ENCODE data around the gene EFNA3. TPM values are rescaled to one million over a fixed set of nuclear protein-coding genes. Genes with fewer than 3 reads are reported as not detected.

The EFNA3 gene
- total RNA-seq, 1 experiment from 2014 or later, result 12.5 TPM

GRCh38 chr1:155091071-155092051 is 12.7 kb downstream of the EFNA3 start (continued):
- no peak for TF ChIP-seq ATF6 (CRISPR knock-in tag; IDR thresholded peaks at IDR 0.05)
- no peak for TF ChIP-seq ATF1 (CRISPR knock-in tag; IDR thresholded peaks at IDR 0.05)
- no peak for TF ChIP-seq ATF2 (CRISPR knock-in tag; IDR thresholded peaks at IDR 0.05; ENCODE audit: borderline replicate concordance, low read depth)
- no peak for TF ChIP-seq E2F1 (CRISPR knock-in tag; IDR thresholded peaks at IDR 0.05)
- no peak for TF ChIP-seq NFYB (CRISPR knock-in tag; conservative IDR thresholded peaks at IDR 0.05; ENCODE audit: low read depth)
- TF ChIP-seq PRRX2 (CRISPR knock-in tag; IDR thresholded peaks at IDR 0.05), result no peak
- no peak for TF ChIP-seq ZNF232 (CRISPR knock-in tag; IDR thresholded peaks at IDR 0.05)
- no peak for TF ChIP-seq ZMAT4 (CRISPR knock-in tag; IDR thresholded peaks at IDR 0.05)
- no peak for TF ChIP-seq SMAD4 (CRISPR knock-in tag; IDR thresholded peaks at IDR 0.05)
- no peak for TF ChIP-seq PREB (CRISPR knock-in tag; IDR thresholded peaks at IDR 0.05; ENCODE audit: borderline replicate concordance)
- TF ChIP-seq JUN (CRISPR knock-in tag; IDR thresholded peaks at IDR 0.05), result no peak
- no peak for TF ChIP-seq GTF2I (CRISPR knock-in tag; conservative IDR thresholded peaks at IDR 0.05)
- TF ChIP-seq AR (CRISPR knock-in tag; IDR thresholded peaks at IDR 0.05), result no peak
- no peak for TF ChIP-seq IRF1 (CRISPR knock-in tag; IDR thresholded peaks at IDR 0.05)
- no peak for TF ChIP-seq TEAD4 (CRISPR knock-in tag; IDR thresholded peaks at IDR 0.05)
- no peak for TF ChIP-seq CREB1 (CRISPR knock-in tag; IDR thresholded peaks at IDR 0.05)
- TF ChIP-seq ZNF396 (CRISPR knock-in tag; IDR thresholded peaks at IDR 0.05; ENCODE audit: borderline replicate concordance), result no peak
- no peak for TF ChIP-seq ZSCAN18 (CRISPR knock-in tag; IDR thresholded peaks at IDR 0.05)
- no peak for TF ChIP-seq MLX (CRISPR knock-in tag; IDR thresholded peaks at IDR 0.05)
- TF ChIP-seq TEAD1 (CRISPR knock-in tag; IDR thresholded peaks at IDR 0.05), result no peak
- no peak for TF ChIP-seq ZNF532 (CRISPR knock-in tag; IDR thresholded peaks at IDR 0.05; ENCODE audit: borderline replicate concordance)
